Measurements from ENCODE around the gene COMT. TPM values are rescaled to one million over a fixed set of nuclear protein-coding genes. Genes with fewer than 3 reads are reported as not detected.
A peak's percentile ranks its signal among the peaks of the same experiment; 100 is the strongest.

The COMT gene
- total RNA-seq, 1 donor from 2014 or later, result 150 TPM

DNA sequence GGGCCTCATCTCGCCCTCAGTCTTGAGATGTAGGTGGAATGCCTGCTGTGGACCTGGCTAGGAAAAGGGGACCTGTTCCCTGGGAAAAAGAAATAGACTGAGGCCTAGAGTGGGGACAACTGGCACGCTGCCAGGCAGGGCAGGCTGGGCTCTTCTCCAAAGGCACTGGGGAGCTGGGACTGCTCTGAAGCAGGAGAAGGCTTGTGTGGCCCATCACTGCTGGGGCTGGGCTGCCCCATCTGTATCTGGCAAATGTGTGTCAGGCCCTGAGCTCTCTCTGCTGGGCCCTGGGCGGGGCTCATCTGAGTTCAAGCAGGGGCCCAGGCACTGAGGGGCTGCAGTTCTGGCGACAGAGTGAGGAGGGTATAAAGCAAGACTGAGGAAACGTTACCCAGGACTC lies 42.2 kb downstream of the COMT start:
- peak overlapping the region in 1 of 2 donors; percentile 5 for H3K4me3 ChIP-seq
- intact Hi-C loops (cut with DNase I), result no loop called here
- peak overlapping the region; percentile 97 to 99 for H3K27ac ChIP-seq
- H3K36me3 ChIP-seq, result peaks cover 30% of the 10 kb centered on the region in 2 donors
- H3K27me3 ChIP-seq, result no peaks in the 10 kb centered on the region
- no peaks in the 10 kb centered on the region for H3K9me3 ChIP-seq
- no peak for TF ChIP-seq CTCF (IDR thresholded peaks at IDR 0.05)
- no peak for DNase-seq (ENCODE audit: low spot score in 2 of 2)
- peaks cover 26 to 34% of the 10 kb centered on the region in 2 donors for H3K4me1 ChIP-seq

DNA sequence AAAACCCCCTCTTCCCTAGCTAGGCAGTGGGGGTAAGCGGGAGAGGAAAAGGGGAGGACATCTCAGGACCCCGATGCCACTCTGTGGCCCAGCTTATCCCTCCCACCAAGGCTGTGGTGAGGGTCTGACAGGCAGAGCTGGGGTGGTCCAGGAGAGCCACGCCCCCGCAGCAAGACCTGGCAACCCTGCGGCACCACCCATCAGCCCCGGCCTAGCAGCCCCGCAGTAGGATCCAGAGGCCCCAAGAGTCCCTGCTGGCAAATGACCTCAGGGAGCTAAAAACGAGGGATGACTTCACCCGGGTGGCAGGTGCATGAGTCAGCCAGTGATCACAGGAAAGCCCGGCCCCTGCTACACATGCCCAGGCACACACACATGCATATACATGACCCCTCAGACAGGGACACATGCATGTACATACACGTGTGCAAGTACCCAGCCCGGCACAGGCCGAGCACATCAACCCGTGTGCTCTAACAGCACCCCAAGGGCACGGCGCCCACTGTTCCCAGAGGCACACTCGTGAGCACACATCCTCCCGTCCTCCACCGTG lies 42.7 kb downstream of the COMT start:
- Histone ChIP-seq H3K36me3 (peaks cover 24 to 25% of the 10 kb centered on the region in 2 donors), H3K27me3 (no peaks in the 10 kb centered on the region), H3K4me3 (peak overlapping the region in 1 of 2 donors; percentile 93), H3K4me1 (peaks cover 26 to 34% of the 10 kb centered on the region in 2 donors), H3K27ac (peak overlapping the region; percentile 97 to 99), H3K9me3 (no peaks in the 10 kb centered on the region)
- TF ChIP-seq CTCF (IDR thresholded peaks at IDR 0.05), result no peak
- DNase-seq (ENCODE audit: low spot score in 2 of 2), result peak; percentile 68 to 93
- intact Hi-C loops (cut with DNase I), result no loop called here

DNA sequence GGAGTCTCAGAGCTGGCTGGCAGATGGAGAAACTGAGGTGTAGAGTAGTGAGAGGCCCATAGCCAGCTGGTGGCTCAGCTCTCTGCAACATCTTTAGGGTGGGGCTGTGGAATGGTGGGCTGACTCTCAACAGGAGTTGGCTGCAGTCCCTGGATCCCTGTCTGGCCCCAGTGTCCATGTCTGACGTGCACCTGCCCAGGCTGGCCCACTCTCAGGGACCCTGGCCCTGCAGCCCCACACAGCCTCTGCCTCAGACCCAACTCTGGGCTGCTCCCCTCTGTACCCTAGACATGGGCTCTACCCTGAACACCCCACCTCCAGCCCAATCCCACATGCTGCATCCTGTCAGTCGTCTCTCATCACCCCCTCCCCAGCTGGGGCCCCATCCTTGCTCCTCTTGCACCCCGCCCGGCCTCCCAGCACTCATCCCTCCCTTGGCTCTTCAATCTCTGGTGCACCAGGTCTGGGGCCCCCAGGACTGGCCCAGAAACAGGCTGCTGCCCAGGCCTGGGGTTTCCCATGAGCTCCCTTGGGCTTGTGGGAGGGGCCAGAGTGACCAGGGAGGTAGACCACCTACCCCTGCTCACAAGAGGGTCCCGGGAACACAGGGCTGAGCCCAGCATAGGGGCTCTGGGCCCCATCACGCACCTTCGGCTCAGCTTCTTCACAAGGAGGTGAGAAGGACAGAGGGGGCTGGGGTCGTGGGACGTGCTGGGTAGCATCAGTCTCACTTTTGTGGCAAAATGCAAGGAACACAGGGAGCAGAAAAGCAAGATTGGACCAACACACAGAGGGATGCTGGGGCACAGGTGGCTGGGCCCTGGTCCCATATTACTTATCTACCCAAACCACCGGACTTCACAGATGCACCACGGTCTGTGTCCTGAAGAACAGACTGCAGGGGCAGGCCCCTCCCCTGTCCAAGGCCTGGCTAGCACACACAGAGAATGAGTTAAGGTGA lies 43.6 kb downstream of the COMT start:
- intact Hi-C loops (cut with DNase I), result no loop called here
- H3K36me3 ChIP-seq, result peaks cover 16% of the 10 kb centered on the region in 2 donors
- no peaks in the 10 kb centered on the region for H3K27me3 ChIP-seq
- H3K27ac ChIP-seq, result peak overlapping the region; percentile 97 to 99
- no peaks in the 10 kb centered on the region for H3K9me3 ChIP-seq
- H3K4me1 ChIP-seq, result peaks cover 26 to 34% of the 10 kb centered on the region in 2 donors
- peak overlapping the region; percentile 70 to 93 for H3K4me3 ChIP-seq
- DNase-seq (ENCODE audit: low spot score in 2 of 2), result no peak
- TF ChIP-seq CTCF (IDR thresholded peaks at IDR 0.05), result no peak

GRCh38 chr22:19986011-19986409 lies 44.4 kb downstream of the COMT start:
- H3K36me3 ChIP-seq, result peaks cover 7 to 8% of the 10 kb centered on the region in 2 donors

More at GRCh38 chr22:19986011-19986409, 44.4 kb downstream of the COMT start:
- no peak for DNase-seq (ENCODE audit: low spot score in 2 of 2)
- Histone ChIP-seq H3K9me3 (no peaks in the 10 kb centered on the region), H3K4me3 (peak overlapping the region; percentile 70 to 93), H3K27ac (peak overlapping the region; percentile 97 to 99), H3K27me3 (no peaks in the 10 kb centered on the region), H3K4me1 (peaks cover 33 to 42% of the 10 kb centered on the region in 2 donors)
- no peak for TF ChIP-seq CTCF (IDR thresholded peaks at IDR 0.05)
- intact Hi-C loops (cut with DNase I), result loop anchor here (2.0 kb wide), 1 partner anchor 31 kb away; the partner anchor contains the start of gene ARVCF
